ENCODE data around the gene PCCA.
A peak's percentile ranks its signal among the peaks of the same experiment; 100 is the strongest.

PCCA gene

GRCh38 chr13:100231176-100231575, 142.3 kb downstream of the PCCA start:
- in situ Hi-C loops (cut with HindIII; ENCODE audit: low pct_ligation_motif_present, low sequenced_read_pairs), result no loop called here
- Histone ChIP-seq H3K27me3 (replicated peaks) (no peaks in the 10 kb centered on the region), H3K36me3 (replicated peaks) (no peaks in the 10 kb centered on the region), H3K4me3 (ENCODE audit: low read depth, low read length) (no peak overlapping the region), H3K27ac (no peak overlapping the region)
- no peak for TF ChIP-seq CTCF (IDR thresholded peaks at IDR 0.05; ENCODE audit: low read depth, low read length, missing control alignments)
- no peak for DNase-seq

GRCh38 chr13:100234006-100234405, 145.1 kb downstream of the PCCA start:
- in situ Hi-C loops (cut with HindIII; ENCODE audit: low pct_ligation_motif_present, low sequenced_read_pairs), result no loop called here
- no peak for DNase-seq
- no peak overlapping the region for H3K27ac ChIP-seq

GRCh38 chr13:100234524-100235136, 145.7 kb downstream of the PCCA start:
- no peak overlapping the region for H3K27ac ChIP-seq

More at GRCh38 chr13:100234006-100234405, 145.1 kb downstream of the PCCA start:
- no peak overlapping the region for H3K4me3 ChIP-seq (ENCODE audit: low read depth, low read length)
- no peaks in the 10 kb centered on the region for H3K36me3 ChIP-seq (replicated peaks)
- TF ChIP-seq CTCF (IDR thresholded peaks at IDR 0.05; ENCODE audit: low read depth, low read length, missing control alignments), result no peak
- H3K27me3 ChIP-seq (replicated peaks), result no peaks in the 10 kb centered on the region

GRCh38 chr13:100235311-100235901, 146.5 kb downstream of the PCCA start:
- Histone ChIP-seq H3K4me3 (ENCODE audit: low read depth, low read length) (no peak overlapping the region), H3K27ac (no peak overlapping the region), H3K27me3 (replicated peaks) (no peaks in the 10 kb centered on the region), H3K36me3 (replicated peaks) (no peaks in the 10 kb centered on the region)
- TF ChIP-seq CTCF (IDR thresholded peaks at IDR 0.05; ENCODE audit: low read depth, low read length, missing control alignments), result peak; percentile 50
- in situ Hi-C loops (cut with HindIII; ENCODE audit: low pct_ligation_motif_present, low sequenced_read_pairs), result no loop called here
- peak; percentile 69 for DNase-seq

More at GRCh38 chr13:100234524-100235136, 145.7 kb downstream of the PCCA start:
- no peak for TF ChIP-seq CTCF (IDR thresholded peaks at IDR 0.05; ENCODE audit: low read depth, low read length, missing control alignments)
- H3K27me3 ChIP-seq (replicated peaks), result no peaks in the 10 kb centered on the region
- in situ Hi-C loops (cut with HindIII; ENCODE audit: low pct_ligation_motif_present, low sequenced_read_pairs), result no loop called here
- peak; percentile 38 for DNase-seq
- H3K4me3 ChIP-seq (ENCODE audit: low read depth, low read length), result no peak overlapping the region
- H3K36me3 ChIP-seq (replicated peaks), result no peaks in the 10 kb centered on the region

- in situ Hi-C loops (cut with HindIII; ENCODE audit: low pct_ligation_motif_present, low sequenced_read_pairs), result no loop called here
- no peak overlapping the region for H3K27ac ChIP-seq
- H3K27me3 ChIP-seq (replicated peaks), result no peaks in the 10 kb centered on the region
- no peak for TF ChIP-seq CTCF (IDR thresholded peaks at IDR 0.05; ENCODE audit: low read depth, low read length, missing control alignments)
- no peaks in the 10 kb centered on the region for H3K36me3 ChIP-seq (replicated peaks)
- no peak for DNase-seq
- no peak overlapping the region for H3K4me3 ChIP-seq (ENCODE audit: low read depth, low read length)
Observed at GRCh38 chr13:100240109-100240779, 151.4 kb downstream of the PCCA start.

Measured in brain microvascular endothelial cell (primary cell).